Neuronal stem cell (in vitro differentiated cells): Measurements from ENCODE around the gene CASZ1.
A peak's percentile ranks its signal among the peaks of the same experiment; 100 is the strongest.

Experiments used
- DNase-seq: peaks from one replicate; pipeline ENCODE4 v3.0.0-alpha.2; 2013; ENCODE audit warnings: low spot score
- H2AFZ ChIP-seq: one replicate; pipeline ENCODE4 v1.6.1; 2013; ENCODE audit warnings: mild to moderate bottlenecking, low read length, inconsistent platforms
- H2AK5ac ChIP-seq: 2 replicates; pipeline ENCODE4 v1.6.1; 2013; ENCODE audit warnings: low read depth, mild to moderate bottlenecking, inconsistent platforms, low read length, moderate library complexity, mixed read lengths
- H2BK120ac ChIP-seq: 2 replicates; pipeline ENCODE4 v1.6.1; 2013; ENCODE audit warnings: low read depth, mild to moderate bottlenecking, inconsistent platforms, low read length, moderate library complexity, mixed read lengths
- H2BK12ac ChIP-seq: one replicate; pipeline ENCODE4 v1.6.1; 2013; ENCODE audit warnings: low read length, inconsistent platforms
- H2BK15ac ChIP-seq: 2 replicates; pipeline ENCODE4 v1.6.1; 2013; ENCODE audit warnings: mild to moderate bottlenecking, low read length, inconsistent platforms, mixed read lengths
- H2BK5ac ChIP-seq: one replicate; pipeline ENCODE4 v1.6.1; 2013; ENCODE audit warnings: inconsistent platforms, mild to moderate bottlenecking, low read length, moderate library complexity
- H3K14ac ChIP-seq: one replicate; pipeline ENCODE4 v1.6.1; 2013; ENCODE audit warnings: low read length, inconsistent platforms
- H3K18ac ChIP-seq: 2 replicates; pipeline ENCODE4 v1.6.1; 2013; ENCODE audit warnings: low read length, inconsistent platforms
- H3K23ac ChIP-seq: 2 replicates; pipeline ENCODE4 v1.6.1; 2013; ENCODE audit warnings: low read depth, mild to moderate bottlenecking, mixed read lengths, low read length, inconsistent platforms; ENCODE audit not compliant: poor library complexity
- H3K27ac ChIP-seq: replicated peaks from 3 replicates; pipeline ENCODE4 v1.5.1; 2013; ENCODE audit warnings: low read length, inconsistent platforms
- H3K27me3 ChIP-seq, 3 experiments: 2 replicates each; pipeline ENCODE4 v1.6.1; 2013; ENCODE audit warnings: low read length in 3 of 3, mild to moderate bottlenecking in 2 of 3, inconsistent platforms in 1 of 3, low read depth in 1 of 3, mixed read lengths in 1 of 3, moderate library complexity in 1 of 3; ENCODE audit not compliant: control insufficient read depth in 3 of 3, insufficient read depth in 3 of 3
- H3K36me3 ChIP-seq, 2 donors: replicated peaks in 1 of 2; 2 replicates each; pipeline ENCODE4 v1.6.1; 2013; ENCODE audit warnings: low read length in 2 of 2; ENCODE audit not compliant: control insufficient read depth in 2 of 2, insufficient read depth in 2 of 2
- H3K4ac ChIP-seq: 2 replicates; pipeline ENCODE4 v1.6.1; 2013; ENCODE audit warnings: inconsistent platforms, mild to moderate bottlenecking, low read length, moderate library complexity
- H3K4me1 ChIP-seq, 2 donors: 1 replicate in 1 of 2; 2 replicates in 1 of 2; pipeline ENCODE4 v1.6.1; 2013; ENCODE audit warnings: low read length in 2 of 2, low read depth in 1 of 2; ENCODE audit not compliant: control insufficient read depth in 2 of 2, insufficient read depth in 1 of 2
- H3K4me2 ChIP-seq: one replicate; pipeline ENCODE4 v1.6.1; 2013; ENCODE audit warnings: mild to moderate bottlenecking, low read length, inconsistent platforms; ENCODE audit not compliant: insufficient read depth, poor library complexity, severe bottlenecking
- H3K4me3 ChIP-seq, 2 donors: 2 replicates each; pipeline ENCODE4 v1.5.1; 2013; ENCODE audit warnings: low read length in 2 of 2, mild to moderate bottlenecking in 2 of 2, inconsistent platforms in 1 of 2, moderate library complexity in 1 of 2
- H3K79me1 ChIP-seq: one replicate; pipeline ENCODE4 v1.6.1; 2013; ENCODE audit warnings: low read depth, mild to moderate bottlenecking, inconsistent platforms, low read length, moderate library complexity
- H3K9ac ChIP-seq: one replicate; pipeline ENCODE4 v1.6.1; 2013; ENCODE audit warnings: mild to moderate bottlenecking, low read depth, low read length, inconsistent platforms; ENCODE audit not compliant: poor library complexity
- H3K9me3 ChIP-seq, 2 donors: replicated peaks in 1 of 2; 2 replicates each; pipeline versions ENCODE3 to v1.6.1; 2013; ENCODE audit warnings: low read length in 2 of 2, mild to moderate bottlenecking in 2 of 2, inconsistent platforms in 1 of 2, low read depth in 1 of 2, mixed read lengths in 1 of 2, moderate library complexity in 1 of 2; ENCODE audit not compliant: control insufficient read depth in 2 of 2, insufficient read depth in 1 of 2
- H4K8ac ChIP-seq: one replicate; pipeline ENCODE4 v1.6.1; 2013; ENCODE audit warnings: low read depth, mild to moderate bottlenecking, inconsistent platforms, low read length, moderate library complexity
- H4K91ac ChIP-seq: one replicate; pipeline ENCODE4 v1.6.1; 2013; ENCODE audit warnings: low read length, low read depth, mild to moderate bottlenecking, inconsistent platforms; ENCODE audit not compliant: poor library complexity
- WGBS, 2 donors: extraction: QIAGEN DNeasy Blood & Tissue Kit; methylation state at CpG; one replicate each; pipeline ENCODE4 v1.1.7; 2013; ENCODE audit warnings: missing lambda C conversion rate in 2 of 2, mixed read lengths in 1 of 2; ENCODE audit not compliant: insufficient read length in 2 of 2, insufficient replicate concordance in 1 of 2; ENCODE audit errors: extremely low coverage in 2 of 2; 5-methylcytosine and 5-hydroxymethylcytosine counted together

CASZ1 gene

GRCh38 chr1:10635085-10635896, 161.2 kb downstream of the CASZ1 start:
- DNase-seq, result no peak
- H3K23ac ChIP-seq, result peak overlapping the region; percentile 93
- H3K4me2 ChIP-seq, result no peak overlapping the region
- peak overlapping the region; percentile 71 for H3K14ac ChIP-seq
- H3K79me1 ChIP-seq, result no peaks in the 10 kb centered on the region
- H4K8ac ChIP-seq, result no peak overlapping the region
- H4K91ac ChIP-seq, result no peak overlapping the region
- peaks cover 0 to 5% of the 10 kb centered on the region in 2 donors for H3K9me3 ChIP-seq
- no peak overlapping the region for H2BK120ac ChIP-seq
- H3K9ac ChIP-seq, result peak overlapping the region; percentile 63
- no peak overlapping the region for H2BK12ac ChIP-seq
- H3K4me3 ChIP-seq, result no peak overlapping the region
- WGBS, 2 donors, result no CpG with 5 or more reads among the region's 23 CpGs
- no peak overlapping the region for H3K27ac ChIP-seq
- peaks cover 0 to 26% (median 6%) of the 10 kb centered on the region in 3 experiments for H3K27me3 ChIP-seq
- peak overlapping the region; percentile 3 for H3K4ac ChIP-seq
- H2AFZ ChIP-seq, result no peak overlapping the region
- H2BK15ac ChIP-seq, result peak overlapping the region; percentile 89
- peaks cover 0 to 2% of the 10 kb centered on the region in 2 donors for H3K36me3 ChIP-seq
- peak overlapping the region; percentile 57 for H3K18ac ChIP-seq
- H3K4me1 ChIP-seq, result peaks cover 11 to 29% of the 10 kb centered on the region in 2 donors
- peak overlapping the region; percentile 41 for H2AK5ac ChIP-seq
- no peak overlapping the region for H2BK5ac ChIP-seq

- Histone ChIP-seq H3K27ac (no peak overlapping the region), H3K79me1 (no peaks in the 10 kb centered on the region), H2BK12ac (no peak overlapping the region), H2BK15ac (peak overlapping the region; percentile 89), H2AFZ (no peak overlapping the region), H2AK5ac (peak overlapping the region; percentile 96), H3K23ac (no peak overlapping the region), H3K27me3 (peaks cover 0 to 18% (median 4%) of the 10 kb centered on the region in 3 experiments), H3K4me1 (peaks cover 11 to 27% of the 10 kb centered on the region in 2 donors), H3K14ac (peak overlapping the region; percentile 89), H3K4me2 (no peak overlapping the region), H3K4me3 (no peak overlapping the region), H3K36me3 (peaks cover 0 to 3% of the 10 kb centered on the region in 2 donors), H4K91ac (no peak overlapping the region), H3K9ac (no peak overlapping the region), H4K8ac (peak overlapping the region; percentile 17), H2BK5ac (peak overlapping the region; percentile 66), H3K18ac (peak overlapping the region; percentile 89), H3K4ac (no peak overlapping the region), H3K9me3 (peaks cover 0 to 3% of the 10 kb centered on the region in 2 donors), H2BK120ac (no peak overlapping the region)
- WGBS, 2 donors, result no CpG with 5 or more reads among the region's 23 CpGs
- no peak for DNase-seq
These were observed 161.9 kb downstream of the CASZ1 start for GRCh38 chr1:10634428-10635084.

- Histone ChIP-seq H2BK12ac (no peak overlapping the region), H2BK15ac (no peak overlapping the region), H4K91ac (no peak overlapping the region), H3K27me3 (peaks cover 0 to 14% (median 0%) of the 10 kb centered on the region in 3 experiments), H3K4me1 (peaks cover 11 to 24% of the 10 kb centered on the region in 2 donors), H2AFZ (no peak overlapping the region), H3K18ac (peak overlapping the region; percentile 89), H2BK5ac (peak overlapping the region; percentile 66), H3K36me3 (peaks cover 0 to 5% of the 10 kb centered on the region in 2 donors), H3K4ac (no peak overlapping the region), H3K27ac (no peak overlapping the region), H4K8ac (peak overlapping the region; percentile 17), H3K9ac (no peak overlapping the region), H3K14ac (peak overlapping the region; percentile 89), H3K4me3 (no peak overlapping the region), H3K23ac (no peak overlapping the region), H2AK5ac (peak overlapping the region; percentile 96), H3K4me2 (no peak overlapping the region), H3K9me3 (no peaks in the 10 kb centered on the region), H2BK120ac (no peak overlapping the region), H3K79me1 (no peaks in the 10 kb centered on the region)
- DNase-seq, result no peak
- WGBS, 2 donors, result no CpG with 5 or more reads among the region's 8 CpGs
These were observed 162.4 kb downstream of the CASZ1 start for GRCh38 chr1:10634075-10634427.

- Histone ChIP-seq H3K18ac (peak overlapping the region; percentile 44), H2AK5ac (peak overlapping the region; percentile 73), H3K9ac (no peak overlapping the region), H2BK5ac (no peak overlapping the region), H2AFZ (no peak overlapping the region), H3K23ac (peak overlapping the region; percentile 86), H2BK12ac (no peak overlapping the region), H3K9me3 (no peaks in the 10 kb centered on the region), H3K14ac (peak overlapping the region; percentile 63), H2BK15ac (peak overlapping the region; percentile 38), H4K91ac (no peak overlapping the region), H2BK120ac (peak overlapping the region; percentile 47), H3K4ac (no peak overlapping the region), H3K4me3 (no peak overlapping the region), H3K4me2 (no peak overlapping the region), H3K79me1 (peaks cover 2% of the 10 kb centered on the region), H3K4me1 (peaks cover 11 to 24% of the 10 kb centered on the region in 2 donors), H4K8ac (no peak overlapping the region), H3K27me3 (peaks cover 0 to 8% (median 0%) of the 10 kb centered on the region in 3 experiments), H3K27ac (no peak overlapping the region), H3K36me3 (peaks cover 0 to 5% of the 10 kb centered on the region in 2 donors)
- no CpG with 5 or more reads among the region's 10 CpGs for WGBS, 2 donors
- DNase-seq, result no peak
These were observed 163.0 kb downstream of the CASZ1 start for GRCh38 chr1:10633416-10633815.
